GM18502 (cell line): ENCODE data around the gene RNLS.

Experiments used
- ATAC-seq: cut with Tn5 transposase; IDR thresholded peaks from one replicate; pipeline ENCODE4 v1.9.1; 2021; ENCODE audit warnings: mild to moderate bottlenecking; ENCODE audit not compliant: unreplicated experiment, poor library complexity

The RNLS gene

DNA sequence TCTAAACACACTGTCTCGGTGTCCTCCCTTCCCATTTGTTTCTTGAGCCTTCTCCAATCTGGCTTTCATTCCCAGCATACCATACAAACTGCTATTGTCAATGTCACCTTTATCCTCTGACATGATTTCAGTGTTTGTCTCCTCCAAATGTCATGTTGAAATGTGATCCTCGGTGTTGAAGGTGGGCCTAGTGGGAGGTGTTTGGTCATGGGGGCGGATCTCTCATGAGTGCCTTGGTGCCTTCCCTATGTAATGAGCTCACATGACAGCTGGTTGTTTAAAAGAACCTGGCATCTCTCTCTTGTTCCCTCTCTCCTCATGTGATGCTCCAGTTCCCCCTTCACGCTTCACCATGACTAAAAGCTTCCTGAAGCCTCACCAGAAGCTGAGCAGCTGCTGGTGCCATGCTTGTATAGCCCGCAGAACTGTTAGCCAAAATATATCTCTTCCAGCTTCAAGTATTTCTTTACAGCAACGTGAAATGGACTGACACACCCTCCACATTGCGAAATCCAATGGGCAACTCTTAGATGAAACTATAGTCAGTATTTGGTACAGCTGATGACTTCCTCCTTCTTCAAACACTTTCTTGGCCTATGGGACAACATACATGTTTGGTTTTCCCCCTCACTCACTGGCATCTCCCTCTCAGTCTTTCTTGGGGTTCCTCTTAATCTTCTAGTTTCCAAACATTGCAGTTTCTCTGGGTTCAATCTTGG, 27.8 kb downstream of the RNLS start:
- ATAC-seq, result no peak

GRCh38 chr10:88553116-88553752, 29.9 kb downstream of the RNLS start:
- peak; percentile 75 for ATAC-seq

DNA sequence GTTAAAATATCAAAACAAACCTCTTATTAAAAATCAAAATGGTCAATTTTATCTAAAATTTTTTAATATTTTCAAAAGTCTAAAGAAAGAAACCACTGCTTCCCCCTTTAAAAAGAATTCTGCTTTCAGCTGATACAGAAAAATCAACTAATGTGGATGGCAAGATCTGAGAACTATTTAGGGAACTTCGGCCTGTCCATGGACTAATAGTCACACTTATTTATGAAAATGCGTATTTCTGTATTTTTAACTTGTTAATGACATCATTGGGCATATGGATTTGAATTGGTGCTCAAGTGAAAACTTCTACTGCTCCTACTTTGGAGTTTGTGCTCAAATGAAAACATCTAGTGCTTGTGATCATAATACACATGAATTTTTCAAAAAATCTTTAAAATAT, 31.9 kb downstream of the RNLS start:
- no peak for ATAC-seq

DNA sequence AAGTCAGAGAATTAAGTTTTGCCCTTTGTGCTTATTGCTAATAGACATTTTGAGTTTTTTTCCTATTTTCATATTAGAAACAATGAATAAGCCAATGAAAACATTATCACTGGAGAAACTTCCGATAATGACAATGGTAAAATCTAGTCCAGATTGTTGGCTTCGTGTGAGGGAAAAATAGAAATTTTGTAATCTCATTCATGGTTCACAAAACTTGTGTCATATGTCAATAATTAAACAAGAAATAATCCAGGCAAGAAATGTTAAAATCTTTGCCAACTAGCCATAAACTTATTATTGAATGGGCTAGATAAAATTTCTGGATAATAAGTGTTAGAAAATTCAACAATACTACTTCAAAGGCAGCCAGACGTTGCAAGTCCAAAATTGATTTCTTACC, 36.6 kb downstream of the RNLS start:
- ATAC-seq, result no peak

DNA sequence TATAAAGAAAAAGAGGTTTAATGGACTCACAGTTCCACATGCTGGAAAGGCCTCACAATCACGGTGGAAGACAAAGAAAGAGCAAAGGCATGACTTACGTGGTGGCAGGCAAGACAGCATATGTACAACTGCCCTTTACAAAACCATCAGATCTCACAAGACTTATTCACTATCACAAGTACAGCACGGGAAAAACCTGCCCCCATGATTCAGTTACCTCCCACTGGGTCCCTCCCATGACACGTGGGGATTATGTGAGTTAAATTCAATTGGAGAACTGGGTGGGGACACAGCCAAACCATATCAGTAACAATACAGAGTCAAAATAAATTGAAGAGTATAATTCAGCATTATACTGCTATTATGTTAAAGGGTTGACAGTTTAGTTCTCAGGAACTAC, 37.8 kb downstream of the RNLS start:
- no peak for ATAC-seq

GRCh38 chr10:88544140-88544870, 38.8 kb downstream of the RNLS start:
- ATAC-seq, result no peak

DNA sequence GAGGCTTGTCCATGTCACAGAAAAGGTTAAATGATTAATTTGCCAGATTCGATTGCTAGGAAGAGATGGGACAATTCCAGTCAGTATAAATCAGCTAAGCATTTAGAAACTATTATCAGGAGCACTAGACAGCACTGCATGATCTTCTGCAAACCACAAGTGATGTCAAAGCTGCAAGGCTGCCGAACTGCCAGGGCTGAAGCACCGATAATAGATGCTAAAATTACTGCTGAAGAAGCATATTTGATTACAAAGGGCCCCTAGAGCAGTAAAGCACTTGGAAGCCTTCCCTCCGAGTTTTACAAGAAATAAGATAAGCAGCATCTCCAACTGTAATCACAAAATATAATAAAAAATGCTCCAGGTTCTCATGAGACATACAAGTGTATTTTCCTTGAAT, 40.6 kb downstream of the RNLS start:
- no peak for ATAC-seq

- ATAC-seq, result no peak
Measured at GRCh38 chr10:88541116-88541626, 41.9 kb downstream of the RNLS start.

DNA sequence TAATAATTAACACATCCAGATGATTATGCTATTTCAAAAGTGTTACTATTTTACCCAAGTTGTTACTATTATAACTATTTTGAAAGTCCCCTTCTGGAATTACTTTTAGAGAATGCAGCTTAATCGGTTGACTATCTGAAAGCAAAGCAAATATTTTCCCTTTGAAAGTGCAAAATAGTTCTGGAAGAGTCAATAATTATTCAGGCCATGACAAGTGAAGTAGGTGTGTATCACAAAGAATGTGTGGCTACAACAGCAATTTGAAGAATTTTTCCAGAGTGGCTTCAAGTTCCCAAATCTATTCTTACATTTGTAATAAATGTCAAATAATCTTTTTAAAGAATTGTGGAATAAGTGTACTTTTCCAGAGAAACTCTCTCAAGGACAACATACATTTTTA, 42.8 kb downstream of the RNLS start:
- no peak for ATAC-seq

- no peak for ATAC-seq
Measured at GRCh38 chr10:88538048-88538447, 45.1 kb downstream of the RNLS start.

DNA sequence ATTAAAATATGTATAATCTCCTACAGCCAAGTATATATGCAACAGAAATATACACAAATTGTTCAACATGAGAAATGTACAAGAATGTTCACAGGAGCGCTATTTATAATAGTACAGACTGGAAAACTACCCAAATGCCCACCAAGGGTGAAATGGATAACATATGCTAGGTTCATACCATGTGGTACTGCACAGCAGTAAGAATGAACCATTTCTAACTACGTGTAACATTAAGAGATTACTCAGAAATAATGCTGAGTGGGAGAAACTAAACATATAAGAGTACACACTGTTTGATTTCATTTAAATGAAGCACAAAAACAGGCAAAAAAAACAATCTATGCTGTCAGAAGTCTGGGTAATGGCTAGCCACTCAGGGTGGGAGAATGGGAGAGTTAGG, 45.8 kb downstream of the RNLS start:
- ATAC-seq, result no peak

DNA sequence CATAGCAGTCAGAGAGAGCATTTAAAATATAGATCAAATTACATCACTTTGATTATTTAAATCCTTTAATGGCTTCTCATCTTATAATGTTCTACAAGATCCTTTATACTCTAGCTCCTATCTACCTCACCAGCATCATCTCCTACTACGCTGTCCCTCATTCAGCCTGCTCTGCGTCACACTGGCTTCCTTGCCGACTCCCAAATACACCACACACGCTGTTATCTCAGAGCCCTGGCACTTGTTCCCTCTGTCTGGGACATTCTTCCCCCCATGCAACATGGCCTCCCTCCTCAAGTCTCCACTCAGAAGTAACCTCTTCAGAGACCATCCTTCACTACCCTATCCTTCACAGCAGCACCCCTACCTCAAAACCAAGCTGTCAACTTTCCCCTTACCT, 46.7 kb downstream of the RNLS start:
- ATAC-seq, result no peak

GRCh38 chr10:88534072-88534665, 48.9 kb downstream of the RNLS start:
- ATAC-seq, result no peak

GRCh38 chr10:88531392-88532052, 51.6 kb downstream of the RNLS start:
- no peak for ATAC-seq

- ATAC-seq, result no peak
Measured at GRCh38 chr10:88530629-88531391, 52.3 kb downstream of the RNLS start.

GRCh38 chr10:88530093-88530492, 53.0 kb downstream of the RNLS start:
- ATAC-seq, result no peak

DNA sequence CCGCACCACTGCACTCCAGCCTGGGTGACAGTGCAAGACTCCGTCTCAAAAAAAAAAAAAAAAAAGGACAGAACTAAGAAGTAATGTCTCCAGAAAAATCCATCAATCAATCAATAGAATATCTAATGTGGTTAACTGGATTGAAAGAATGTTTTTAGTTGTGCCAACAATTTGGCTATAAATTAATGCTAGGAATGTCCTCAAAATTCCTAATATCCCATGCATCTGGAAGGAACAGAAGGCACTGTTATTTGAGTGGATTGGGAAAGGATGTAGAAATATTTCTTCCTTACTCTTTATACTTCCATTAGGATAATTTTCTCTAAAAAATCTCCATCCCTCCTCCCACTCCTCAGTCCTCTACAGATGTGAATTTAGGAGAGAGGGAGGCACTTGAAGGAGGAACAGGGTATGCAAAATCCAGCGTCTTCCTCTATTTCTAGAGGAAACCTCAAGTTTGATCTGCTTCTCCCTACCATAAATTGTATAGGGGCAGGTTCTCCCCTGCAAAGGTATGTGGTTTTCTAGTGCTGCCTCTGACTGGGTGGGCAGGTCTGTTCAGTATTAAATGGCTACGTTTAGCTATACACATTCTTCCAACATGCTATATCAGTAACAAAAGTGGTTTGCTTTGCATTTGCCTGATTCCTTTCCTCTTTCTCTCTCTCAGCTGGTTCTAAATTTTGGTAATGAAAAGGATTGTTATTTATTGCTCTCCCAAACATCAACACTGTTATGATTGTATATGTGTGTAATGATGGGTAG, 54.1 kb downstream of the RNLS start:
- ATAC-seq, result no peak

- ATAC-seq, result no peak
Measured at GRCh38 chr10:88528201-88528600, 54.9 kb downstream of the RNLS start.

GRCh38 chr10:88527245-88527644, 55.9 kb downstream of the RNLS start:
- no peak for ATAC-seq
